Stimulated activated CD4-positive, alpha-beta T cell treated with anti-CD3 and anti-CD28 coated beads, TNF-alpha, amount 100 ng/mL, for 1 hour (primary cell): ENCODE measurements around the gene TCF12.
"Not testable (repeated sequence)": the region's sequence is repeated elsewhere in the genome, so short reads cannot be mapped to it uniquely, and the experiment has no call there.

Source experiments
- DNase-seq, 3 donors: peaks; one replicate each; pipeline ENCODE4 v3.0.0-alpha.2; 2020; ENCODE audit warnings: low read depth in 3 of 3, low spot score in 1 of 3

TCF12 gene

DNA sequence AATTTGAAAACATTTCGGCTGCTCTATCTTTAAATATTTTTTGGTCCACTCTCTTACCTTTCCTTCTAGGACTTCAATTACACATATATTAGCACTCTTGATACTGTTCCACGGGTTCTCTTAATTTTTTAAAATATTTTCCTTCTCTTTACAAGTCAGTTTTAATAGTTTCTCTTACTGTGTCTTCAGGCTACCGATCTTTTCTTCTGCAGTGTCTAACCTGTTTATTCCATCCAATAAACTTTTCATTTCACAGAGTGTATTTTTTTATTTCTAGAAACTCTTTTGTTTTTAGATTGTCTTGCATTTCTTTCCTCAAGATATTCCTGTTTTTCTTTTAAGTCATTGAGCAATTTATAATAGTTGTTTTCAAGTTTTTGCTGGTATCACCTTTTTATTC lies 27.7 kb downstream of the TCF12 start:
- DNase-seq: no peak

DNA sequence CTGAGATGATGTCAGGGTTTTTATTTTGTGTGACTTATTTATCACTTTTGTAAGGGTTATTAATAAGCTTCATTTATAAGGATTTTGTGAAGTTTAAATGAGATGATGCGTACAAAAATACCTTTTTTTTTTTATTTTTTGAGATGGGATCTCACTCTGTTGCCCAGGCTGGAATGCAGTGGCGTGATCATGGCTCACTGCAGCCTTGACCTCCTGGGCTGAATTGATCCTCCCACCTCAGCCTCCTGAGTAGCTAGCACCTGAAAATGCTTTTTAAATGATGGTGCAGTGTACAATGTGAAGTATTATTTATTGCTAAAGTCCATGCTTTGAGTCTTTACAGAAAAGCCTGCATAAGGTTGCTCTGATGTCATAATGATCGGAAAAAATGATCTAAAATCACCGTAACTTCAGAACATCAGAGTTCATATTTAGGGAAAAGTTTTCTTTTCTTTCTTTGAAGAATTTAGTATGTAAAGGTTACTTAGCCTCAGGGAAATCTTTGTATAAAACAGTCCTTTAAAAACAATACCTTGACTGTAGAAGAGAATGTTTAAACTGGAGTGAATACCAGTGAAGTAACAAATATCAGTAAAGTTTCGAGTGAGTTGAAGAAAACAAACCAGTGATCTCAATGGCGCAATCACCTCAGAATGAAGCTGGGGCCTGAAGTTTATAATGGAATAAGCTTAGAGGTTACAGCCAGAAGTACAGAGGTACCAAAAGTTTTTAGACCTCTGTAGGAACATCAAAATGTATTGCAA lies 29.7 kb downstream of the TCF12 start:
- no peak for DNase-seq

DNA sequence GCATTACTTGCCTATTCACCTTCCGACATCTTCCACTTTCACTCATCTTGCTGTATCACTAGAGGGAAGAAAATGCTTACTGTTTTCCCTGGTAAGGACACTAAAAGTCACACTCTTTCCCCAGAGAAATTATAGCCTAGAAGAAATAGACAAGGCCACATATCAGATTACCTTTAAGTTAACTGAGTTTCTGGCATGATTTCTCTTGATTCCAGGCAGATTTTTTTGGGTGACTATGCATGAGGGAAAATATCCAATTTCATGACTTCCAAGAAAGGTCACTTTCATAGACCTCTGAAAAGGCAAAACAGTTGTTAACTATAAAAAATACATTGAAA lies 30.3 kb downstream of the TCF12 start:
- no peak for DNase-seq

DNA sequence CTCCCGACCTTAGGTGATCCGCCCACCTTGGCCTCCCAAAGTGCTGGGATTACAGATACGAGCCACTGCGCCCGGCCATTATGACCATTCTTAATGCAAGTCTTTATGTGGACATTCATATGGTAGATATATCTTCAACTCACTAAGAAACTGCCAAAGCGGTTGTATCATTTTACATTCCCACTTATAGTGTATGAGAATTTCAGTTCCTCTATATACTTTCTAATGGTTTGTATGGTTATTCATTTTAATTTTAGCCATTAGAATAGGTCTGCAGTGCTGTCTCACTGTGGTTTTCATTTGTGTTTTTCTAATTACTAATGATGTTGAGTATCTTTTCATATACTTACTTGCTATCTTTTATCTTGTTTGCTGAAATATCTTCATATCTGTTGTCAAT lies 32.5 kb downstream of the TCF12 start:
- DNase-seq: no peak

DNA sequence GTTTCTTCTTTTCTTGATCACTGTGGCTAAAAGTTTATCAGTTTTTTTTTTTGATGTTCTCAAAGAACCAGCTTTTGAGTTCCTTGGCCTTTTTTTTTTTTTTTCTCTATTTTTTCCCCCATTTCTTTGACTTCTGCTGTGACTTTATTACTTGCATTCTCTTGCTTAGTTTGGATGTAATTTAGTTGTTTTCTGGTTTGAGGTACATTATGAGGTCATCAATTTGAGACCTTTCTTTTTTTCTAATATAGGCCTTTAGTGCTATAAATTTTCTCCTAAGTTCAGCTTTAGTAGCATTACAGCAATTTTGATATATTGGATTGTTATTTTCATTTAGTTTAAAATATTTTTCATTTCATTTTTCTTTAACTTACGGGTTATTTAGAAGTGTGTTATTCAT lies 35.3 kb downstream of the TCF12 start:
- DNase-seq: no peak

DNA sequence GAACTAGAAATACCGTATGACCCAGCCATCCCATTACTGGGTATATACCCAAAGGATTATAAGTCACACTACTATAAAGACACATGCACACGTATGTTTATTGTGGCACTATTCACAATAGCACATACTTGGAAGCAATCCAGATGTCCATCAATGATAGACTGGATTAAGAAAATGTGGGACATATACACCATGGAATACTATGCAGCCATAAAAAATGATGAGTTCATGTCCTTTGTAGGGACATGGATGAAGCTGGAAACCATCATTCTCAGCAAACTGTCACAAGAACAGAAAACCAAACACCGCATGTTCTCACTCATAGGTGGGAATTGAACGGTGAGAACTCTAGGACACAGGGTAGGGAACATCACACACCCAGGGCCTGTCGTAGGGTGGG lies 36.6 kb downstream of the TCF12 start:
- DNase-seq: not testable (repeated sequence)

DNA sequence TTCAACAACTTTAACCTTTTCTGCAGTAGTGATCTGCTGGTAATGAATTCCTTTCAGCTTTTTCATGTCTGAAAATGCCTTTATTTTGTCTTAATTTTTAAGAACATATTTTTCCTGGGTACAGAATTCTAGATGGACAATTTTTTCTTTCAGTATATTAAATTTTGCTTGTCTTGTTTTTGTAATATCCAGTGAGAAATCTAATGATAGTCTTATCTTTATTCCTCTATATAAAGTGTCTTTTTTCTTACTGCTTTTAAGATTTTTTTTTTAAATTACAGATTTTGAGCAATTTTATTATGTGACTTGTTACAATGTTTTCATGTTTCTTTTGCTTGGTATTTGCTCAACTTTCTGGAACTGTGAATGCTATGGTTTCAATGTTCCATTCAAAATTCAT lies 38.1 kb downstream of the TCF12 start:
- no peak for DNase-seq

DNA sequence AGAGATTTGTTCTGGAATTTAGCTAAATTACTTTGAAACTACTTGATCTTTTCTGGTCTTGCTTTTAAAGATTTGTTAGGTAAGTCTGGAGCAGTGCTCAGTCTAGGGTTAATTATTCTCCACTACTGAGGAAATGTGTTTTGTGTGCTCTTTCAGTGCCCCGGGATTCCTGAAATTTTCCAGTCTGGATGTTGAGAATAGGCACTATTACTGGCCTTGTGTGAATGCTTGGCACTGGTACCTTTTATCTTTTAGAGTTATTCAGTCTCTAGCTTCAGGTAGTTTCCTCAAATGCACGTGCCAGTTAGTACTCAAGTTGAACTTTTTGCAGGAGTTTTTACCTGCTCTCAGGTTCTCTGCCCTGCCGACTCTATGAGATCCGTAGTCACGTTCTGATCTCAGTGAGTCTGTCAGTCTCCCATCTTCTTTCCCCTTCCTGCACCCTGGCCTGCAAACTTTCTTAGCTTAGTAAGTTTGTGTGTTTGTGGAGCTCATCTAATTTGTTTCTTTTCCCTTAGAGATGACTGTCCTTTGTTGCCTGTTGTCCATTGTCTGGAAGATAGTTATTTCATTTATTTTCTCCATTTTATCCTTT lies 39.5 kb downstream of the TCF12 start:
- no peak for DNase-seq

DNA sequence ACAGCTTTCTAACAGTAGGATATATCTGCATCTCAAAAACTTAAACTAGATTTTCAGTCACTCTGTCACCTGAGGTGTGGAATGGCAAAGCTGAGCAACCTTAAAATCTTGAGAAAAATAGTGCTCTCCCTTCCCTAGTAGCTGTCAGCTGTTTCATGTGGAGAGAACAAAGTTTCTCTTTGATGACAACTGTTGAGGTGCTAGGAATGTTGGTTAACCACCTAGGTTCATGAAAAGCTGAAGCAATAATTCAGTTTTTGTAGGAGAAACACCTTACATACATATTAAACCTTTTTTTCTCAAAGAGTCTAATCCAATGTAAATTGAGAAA lies 40.8 kb downstream of the TCF12 start:
- DNase-seq: no peak

DNA sequence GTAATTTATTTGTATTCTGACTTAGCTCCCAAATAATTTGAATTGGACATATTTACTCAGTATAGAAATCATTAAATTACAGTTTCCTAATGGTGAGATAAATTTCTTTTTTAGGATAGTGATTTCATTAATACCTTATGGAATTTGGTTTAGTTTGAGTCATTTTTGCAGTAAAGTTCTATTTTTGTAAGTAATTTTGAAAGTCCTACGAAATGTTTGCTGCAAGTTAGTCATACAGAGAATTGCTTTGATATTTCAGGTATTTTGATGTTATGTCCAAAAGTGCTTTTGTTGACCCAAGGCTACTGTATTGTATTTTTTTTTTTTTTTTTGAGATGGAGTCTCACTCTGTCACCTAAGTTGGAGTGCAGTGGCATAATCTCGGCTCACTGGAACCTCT lies 41.7 kb downstream of the TCF12 start:
- no peak for DNase-seq

DNA sequence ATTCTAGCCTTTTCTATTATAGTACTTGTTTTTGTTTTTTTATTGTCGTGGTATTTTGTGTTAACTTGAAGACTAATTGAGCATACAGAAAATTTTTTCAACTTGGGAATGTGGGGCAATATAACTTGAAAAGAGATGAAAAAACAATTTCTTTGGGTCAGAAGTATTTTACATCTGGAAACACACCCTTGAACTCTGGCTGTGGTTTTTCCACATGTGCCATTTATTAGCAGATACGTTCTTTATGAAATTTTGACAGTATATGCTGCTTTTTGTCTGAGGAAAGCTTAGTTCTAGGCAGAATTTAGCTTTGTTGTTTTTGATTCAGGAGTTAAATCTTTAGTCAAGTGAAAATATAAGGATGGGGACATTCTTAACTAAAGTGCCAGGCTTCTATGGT lies 44.7 kb downstream of the TCF12 start:
- DNase-seq: no peak

DNA sequence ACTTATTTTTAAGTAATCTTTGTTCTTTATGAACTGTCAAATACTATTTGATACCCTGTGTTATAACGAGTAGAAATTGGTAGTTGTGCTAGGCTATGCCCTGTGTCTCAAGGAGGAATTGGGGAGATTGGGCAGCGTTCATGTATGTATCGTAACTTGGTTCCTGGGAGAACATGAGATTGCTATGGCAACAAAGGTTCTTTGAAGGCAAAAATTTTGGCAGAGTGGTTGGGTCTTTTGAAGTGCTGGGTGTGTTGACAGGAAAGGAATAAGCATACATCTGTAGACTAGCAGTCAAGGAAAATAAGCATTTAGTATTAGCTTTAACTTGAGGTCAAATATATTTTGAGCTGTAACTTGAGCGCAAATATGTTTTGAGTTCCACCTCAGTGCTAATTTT lies 45.3 kb downstream of the TCF12 start:
- DNase-seq: no peak

DNA sequence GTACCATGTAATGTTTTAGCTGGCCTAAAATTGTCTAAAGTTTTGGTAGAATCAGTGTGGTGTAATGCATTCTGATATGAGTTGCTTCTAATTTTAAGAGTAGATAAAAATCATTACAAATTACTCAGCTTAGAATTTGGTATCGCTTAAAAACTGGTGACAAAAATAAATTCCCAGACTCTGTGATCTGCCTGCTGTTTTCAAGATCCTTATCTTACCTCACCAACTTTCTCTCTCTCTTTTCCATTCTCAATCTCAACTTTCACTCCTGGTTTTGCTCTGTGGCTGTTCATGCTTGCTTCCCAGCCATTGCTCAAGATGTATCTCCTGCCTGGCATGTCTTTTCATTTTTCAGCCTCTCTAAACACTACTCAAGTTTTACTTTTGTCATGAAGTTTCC lies 45.7 kb downstream of the TCF12 start:
- DNase-seq: no peak

DNA sequence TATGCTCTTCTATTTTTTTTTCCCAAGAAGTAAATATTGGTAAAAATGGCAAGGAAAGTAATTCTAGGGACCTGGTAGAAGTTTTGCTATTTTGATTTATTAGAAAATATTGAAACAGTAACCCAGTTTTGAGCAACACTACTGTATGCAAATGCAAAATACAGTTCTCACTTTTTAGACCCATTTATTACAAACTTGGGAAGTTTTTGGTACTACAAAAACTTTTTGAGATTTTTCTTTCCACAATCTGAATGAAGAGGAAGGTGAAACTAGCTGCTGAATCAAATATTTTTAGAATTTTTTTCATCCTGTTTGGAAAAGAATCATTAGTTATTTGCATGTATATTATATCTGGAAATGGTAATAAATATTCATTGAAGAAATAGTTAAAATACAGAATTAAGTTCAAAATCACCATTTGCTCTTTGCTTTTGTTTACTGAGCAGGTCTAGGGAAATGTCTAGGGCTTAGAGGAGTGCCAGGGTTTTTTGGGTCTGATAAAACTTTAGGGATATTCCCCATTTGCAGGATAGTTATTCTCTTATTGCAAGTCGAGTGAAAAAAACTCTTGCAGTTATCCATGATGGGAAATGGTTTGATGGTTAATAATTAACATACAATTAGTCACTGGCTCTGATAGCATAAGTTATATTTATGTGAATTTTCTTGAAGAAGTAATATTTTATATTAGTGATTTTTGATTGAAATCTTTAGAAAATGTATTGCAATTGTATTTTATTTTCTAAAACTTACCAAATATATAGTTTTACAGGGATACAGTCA lies 47.0 kb downstream of the TCF12 start:
- DNase-seq: no peak

DNA sequence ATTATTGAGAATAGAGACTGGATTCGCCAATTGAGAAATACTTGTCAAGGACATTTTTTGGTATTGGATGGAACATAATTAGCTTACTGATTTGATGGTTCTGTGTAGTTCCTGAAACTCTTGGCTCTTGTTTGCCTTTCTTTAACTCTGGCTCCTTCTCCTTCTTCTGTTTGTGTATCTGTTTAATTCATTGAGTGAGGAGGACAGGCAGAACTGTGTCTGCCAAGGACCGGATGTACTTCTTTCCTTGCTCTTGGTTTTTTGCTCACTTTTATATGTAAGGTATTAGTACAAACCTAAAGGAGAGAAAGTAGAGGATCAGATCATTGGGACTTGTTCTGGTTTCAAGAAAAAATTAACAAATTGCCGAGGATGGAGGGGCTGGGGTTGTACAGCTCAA lies 48.9 kb downstream of the TCF12 start:
- DNase-seq: no peak

DNA sequence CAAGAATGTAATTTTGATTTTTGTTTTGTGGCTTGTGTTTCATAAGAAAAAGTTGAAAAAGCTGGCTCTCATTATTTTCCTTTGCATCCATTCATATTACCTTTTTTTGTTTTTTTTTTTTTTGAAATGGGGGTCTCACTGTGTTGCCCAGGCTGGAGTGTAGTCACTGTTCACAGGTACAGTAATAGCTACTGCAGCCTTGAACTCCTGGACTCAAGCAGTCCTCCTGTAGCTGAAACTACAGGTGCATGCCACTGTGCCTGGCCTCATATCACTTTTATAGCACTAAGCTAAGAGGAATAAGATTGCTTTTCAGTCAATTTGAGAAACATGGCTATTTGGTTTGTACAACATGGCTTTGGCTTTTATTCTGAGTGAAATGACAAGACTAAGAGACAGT lies 49.8 kb downstream of the TCF12 start:
- DNase-seq: no peak

DNA sequence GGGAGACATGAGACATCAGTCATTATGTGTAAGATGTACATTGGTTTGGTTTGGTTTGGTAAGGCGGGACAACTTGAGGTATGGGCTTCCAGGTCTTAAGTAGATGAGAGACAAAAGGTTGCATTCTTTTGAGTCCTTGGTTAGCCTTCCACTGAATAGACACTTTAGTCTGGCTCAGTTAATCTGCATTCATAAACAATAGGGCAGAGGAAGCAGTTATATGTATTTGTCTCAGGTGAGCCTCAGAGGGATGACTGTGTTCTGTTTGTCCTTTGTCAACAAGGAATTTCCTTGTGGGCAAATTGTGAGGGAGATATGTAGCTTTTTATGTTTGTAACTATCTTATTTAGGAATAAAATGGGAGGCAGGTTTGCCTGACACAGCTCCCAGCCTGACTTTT lies 50.4 kb downstream of the TCF12 start:
- DNase-seq: no peak

DNA sequence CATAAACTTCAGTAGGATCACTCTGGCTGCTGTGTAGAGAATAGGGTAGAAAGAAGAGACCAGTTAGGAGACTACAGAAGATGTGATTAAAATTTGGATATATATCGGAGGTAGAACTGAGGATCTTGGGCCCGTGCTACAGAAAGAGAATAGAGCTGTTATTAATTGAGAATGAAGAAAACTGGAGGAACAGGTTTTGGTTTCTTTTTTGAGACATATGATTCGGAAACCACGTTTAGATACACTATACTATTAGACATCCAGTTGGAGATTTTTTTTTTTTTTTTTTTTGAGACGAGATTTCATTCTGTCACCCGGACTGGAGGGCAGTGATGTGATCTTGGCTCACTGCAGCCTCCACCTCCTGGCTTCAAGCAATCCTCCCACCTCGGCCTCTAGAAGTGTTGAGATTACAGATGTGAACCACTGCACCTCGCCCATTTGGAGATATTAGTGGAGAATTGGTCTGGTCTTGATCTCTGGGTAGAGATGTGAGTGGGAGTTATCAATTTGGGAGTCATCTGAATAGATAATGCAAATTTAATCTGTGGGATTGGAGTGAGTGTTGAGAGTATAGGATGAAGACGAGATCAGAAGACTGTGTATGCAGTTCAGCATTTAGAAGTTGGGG lies 50.9 kb downstream of the TCF12 start:
- no peak for DNase-seq

DNA sequence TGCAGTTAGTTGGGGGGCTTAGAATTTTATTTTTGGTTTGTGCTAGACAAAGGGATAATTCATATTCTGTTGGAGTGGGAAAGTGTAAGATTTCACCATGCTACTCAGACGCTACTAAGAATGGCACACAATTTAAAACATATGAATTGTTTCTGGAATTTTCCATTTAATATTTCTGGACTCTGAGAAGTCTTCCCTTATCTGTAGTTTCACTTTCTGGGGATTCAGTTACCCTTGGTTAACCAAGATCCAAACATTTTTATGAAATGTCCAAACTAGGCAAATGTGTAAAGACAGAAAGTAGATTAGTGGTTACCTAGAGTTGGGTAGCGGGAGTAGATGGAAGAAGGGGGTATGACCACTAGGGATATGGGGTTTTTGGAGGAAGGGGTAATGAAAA lies 53.1 kb downstream of the TCF12 start:
- no peak for DNase-seq

DNA sequence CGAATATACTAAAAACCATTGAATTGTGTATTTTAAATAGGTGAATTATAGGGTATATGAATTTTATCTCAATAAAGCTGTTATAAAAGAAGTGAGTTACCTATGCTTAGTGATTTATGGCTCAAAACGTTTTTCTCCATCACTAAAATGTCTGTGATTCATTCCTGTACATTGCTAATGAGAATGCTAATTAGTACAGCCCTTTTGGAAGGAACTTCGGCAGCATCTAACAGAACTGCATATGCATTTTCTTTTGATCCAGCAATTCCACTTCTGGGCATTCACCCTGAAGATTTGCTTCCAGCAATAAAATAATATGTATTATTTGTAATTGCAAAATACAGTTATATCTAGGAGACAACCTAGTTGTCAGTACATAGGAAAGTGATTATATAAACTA lies 53.6 kb downstream of the TCF12 start:
- no peak for DNase-seq

DNA sequence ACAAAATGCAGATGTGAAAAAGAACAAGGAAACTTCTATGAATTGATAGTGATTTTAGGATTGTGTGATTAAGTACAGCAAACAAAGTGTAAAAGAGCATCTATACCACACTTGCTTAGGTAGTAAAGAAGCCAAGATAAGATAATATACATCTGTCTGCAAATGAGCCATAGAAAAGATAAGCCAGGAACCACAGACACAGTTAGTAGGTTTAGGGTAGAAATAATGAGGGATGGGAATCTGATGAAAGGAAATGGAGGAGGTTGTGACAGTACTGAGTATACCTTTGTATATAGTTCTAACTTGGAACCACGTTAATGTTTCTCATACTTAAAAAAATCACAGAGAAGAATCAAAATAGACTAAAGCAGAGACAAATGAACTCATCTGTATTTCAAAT lies 54.0 kb downstream of the TCF12 start:
- DNase-seq: no peak

DNA sequence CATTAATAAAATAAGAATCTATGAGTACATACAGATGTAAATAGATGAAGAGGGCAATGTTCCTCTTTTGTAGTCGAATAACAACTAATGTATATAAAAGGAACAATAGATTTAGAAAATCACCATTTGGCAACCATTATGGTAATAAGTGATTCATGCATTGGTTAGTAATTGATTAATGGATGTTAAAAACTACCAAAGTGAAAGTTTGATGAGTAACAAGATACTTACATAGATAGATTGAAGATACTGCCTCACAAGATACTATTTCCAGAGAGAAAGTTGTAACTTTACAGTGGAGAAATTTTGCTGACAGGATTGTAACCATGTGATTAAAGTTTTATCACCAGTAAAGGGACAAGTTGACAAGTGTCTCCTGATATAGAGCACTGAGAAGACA lies 55.0 kb downstream of the TCF12 start:
- DNase-seq: no peak
